Measurements from ENCODE around the gene RDH12. TPM values are rescaled to one million over a fixed set of nuclear protein-coding genes. Genes with fewer than 3 reads are reported as not detected.

The RDH12 gene
- total and polyA plus RNA-seq, 9 of the 15 experiments (the other 6 are each of a cell fraction or from before 2014, with no cell fraction given) = 0.03 to 0.29 (median 0.07) TPM; not detected in 2

DNA sequence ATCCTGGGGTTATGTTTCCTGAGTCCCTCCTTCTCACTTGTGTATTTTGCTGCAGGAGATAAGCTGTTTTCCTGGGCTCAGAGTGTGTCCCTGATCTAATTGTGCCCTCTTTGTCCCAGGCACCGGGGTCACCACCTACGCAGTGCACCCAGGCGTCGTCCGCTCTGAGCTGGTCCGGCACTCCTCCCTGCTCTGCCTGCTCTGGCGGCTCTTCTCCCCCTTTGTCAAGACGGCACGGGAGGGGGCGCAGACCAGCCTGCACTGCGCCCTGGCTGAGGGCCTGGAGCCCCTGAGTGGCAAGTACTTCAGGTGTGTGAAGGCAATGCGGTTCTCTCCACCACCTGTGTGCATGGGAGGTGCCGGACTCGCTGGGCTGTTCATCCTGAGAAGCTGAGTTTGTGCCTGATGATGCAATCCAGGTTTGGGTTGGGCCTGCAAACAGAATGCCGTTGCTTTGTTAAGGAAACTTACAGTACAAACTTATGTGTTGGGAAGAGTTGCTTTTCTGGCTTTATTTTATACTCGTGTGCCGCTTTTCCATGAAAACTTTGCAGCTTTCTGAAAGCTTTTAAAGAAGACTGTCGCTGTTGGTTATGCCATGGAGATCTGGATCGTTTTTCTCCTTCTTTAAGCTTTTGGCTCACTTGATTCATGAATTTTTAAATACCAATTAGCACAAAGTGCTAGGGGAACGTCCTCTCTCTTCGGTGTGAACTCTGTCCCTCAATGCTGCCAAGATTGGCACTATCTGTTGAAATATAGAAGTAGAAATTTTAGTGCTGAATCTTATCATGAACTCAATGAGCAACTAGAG lies 27.6 kb downstream of the RDH12 start (continued):
- TF ChIP-seq, protein P1, sequence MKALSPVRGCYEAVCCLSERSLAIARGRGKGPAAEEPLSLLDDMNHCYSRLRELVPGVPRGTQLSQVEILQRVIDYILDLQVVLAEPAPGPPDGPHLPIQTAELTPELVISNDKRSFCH (CRISPR knock-in tag; IDR thresholded peaks at IDR 0.05) = no peak
- TF ChIP-seq, protein P1 (tag; IDR thresholded peaks at IDR 0.05) = no peak
- no peak for TF ChIP-seq ZNF347 (CRISPR knock-in tag; IDR thresholded peaks at IDR 0.05; ENCODE audit: low read depth)
- TF ChIP-seq, protein P2, sequence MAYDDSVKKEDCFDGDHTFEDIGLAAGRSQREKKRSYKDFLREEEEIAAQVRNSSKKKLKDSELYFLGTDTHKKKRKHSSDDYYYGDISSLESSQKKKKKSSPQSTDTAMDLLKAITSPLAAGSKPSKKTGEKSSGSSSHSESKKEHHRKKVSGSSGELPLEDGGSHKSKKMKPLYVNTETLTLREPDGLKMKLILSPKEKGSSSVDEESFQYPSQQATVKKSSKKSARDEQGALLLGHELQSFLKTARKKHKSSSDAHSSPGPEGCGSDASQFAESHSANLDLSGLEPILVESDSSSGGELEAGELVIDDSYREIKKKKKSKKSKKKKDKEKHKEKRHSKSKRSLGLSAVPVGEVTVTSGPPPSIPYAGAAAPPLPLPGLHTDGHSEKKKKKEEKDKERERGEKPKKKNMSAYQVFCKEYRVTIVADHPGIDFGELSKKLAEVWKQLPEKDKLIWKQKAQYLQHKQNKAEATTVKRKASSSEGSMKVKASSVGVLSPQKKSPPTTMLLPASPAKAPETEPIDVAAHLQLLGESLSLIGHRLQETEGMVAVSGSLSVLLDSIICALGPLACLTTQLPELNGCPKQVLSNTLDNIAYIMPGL (CRISPR knock-in tag; IDR thresholded peaks at IDR 0.05) = no peak
- TF ChIP-seq SIX5 (IDR thresholded peaks at IDR 0.05; ENCODE audit: borderline replicate concordance in 1 of 2, insufficient read depth in 1 of 2, low read depth in 1 of 2, low read length in 2 of 2) = no peak
- TF ChIP-seq, protein P3, sequence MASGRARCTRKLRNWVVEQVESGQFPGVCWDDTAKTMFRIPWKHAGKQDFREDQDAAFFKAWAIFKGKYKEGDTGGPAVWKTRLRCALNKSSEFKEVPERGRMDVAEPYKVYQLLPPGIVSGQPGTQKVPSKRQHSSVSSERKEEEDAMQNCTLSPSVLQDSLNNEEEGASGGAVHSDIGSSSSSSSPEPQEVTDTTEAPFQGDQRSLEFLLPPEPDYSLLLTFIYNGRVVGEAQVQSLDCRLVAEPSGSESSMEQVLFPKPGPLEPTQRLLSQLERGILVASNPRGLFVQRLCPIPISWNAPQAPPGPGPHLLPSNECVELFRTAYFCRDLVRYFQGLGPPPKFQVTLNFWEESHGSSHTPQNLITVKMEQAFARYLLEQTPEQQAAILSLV (tag; IDR thresholded peaks at IDR 0.05) = peak; percentile 68
- TF ChIP-seq, protein P4, sequence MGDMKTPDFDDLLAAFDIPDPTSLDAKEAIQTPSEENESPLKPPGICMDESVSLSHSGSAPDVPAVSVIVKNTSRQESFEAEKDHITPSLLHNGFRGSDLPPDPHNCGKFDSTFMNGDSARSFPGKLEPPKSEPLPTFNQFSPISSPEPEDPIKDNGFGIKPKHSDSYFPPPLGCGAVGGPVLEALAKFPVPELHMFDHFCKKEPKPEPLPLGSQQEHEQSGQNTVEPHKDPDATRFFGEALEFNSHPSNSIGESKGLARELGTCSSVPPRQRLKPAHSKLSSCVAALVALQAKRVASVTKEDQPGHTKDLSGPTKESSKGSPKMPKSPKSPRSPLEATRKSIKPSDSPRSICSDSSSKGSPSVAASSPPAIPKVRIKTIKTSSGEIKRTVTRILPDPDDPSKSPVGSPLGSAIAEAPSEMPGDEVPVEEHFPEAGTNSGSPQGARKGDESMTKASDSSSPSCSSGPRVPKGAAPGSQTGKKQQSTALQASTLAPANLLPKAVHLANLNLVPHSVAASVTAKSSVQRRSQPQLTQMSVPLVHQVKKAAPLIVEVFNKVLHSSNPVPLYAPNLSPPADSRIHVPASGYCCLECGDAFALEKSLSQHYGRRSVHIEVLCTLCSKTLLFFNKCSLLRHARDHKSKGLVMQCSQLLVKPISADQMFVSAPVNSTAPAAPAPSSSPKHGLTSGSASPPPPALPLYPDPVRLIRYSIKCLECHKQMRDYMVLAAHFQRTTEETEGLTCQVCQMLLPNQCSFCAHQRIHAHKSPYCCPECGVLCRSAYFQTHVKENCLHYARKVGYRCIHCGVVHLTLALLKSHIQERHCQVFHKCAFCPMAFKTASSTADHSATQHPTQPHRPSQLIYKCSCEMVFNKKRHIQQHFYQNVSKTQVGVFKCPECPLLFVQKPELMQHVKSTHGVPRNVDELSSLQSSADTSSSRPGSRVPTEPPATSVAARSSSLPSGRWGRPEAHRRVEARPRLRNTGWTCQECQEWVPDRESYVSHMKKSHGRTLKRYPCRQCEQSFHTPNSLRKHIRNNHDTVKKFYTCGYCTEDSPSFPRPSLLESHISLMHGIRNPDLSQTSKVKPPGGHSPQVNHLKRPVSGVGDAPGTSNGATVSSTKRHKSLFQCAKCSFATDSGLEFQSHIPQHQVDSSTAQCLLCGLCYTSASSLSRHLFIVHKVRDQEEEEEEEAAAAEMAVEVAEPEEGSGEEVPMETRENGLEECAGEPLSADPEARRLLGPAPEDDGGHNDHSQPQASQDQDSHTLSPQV (IDR thresholded peaks at IDR 0.05) = no peak
- no peak for TF ChIP-seq CHCHD3 (CRISPR knock-in tag; IDR thresholded peaks at IDR 0.05)
- TF ChIP-seq PTRF (tag; IDR thresholded peaks at IDR 0.05) = no peak
- TF ChIP-seq RHOXF2B (CRISPR knock-in tag; conservative IDR thresholded peaks at IDR 0.05) = no peak
- no peak for TF ChIP-seq ZNF79 (CRISPR knock-in tag; IDR thresholded peaks at IDR 0.05; ENCODE audit: low read depth)
- no peak for TF ChIP-seq ZNF507 (tag; conservative IDR thresholded peaks at IDR 0.05)
- TF ChIP-seq ZFPM2 (CRISPR knock-in tag; IDR thresholded peaks at IDR 0.05) = no peak
- TF ChIP-seq PPARD (CRISPR knock-in tag; IDR thresholded peaks at IDR 0.05) = no peak
- TF ChIP-seq NFRKB (IDR thresholded peaks at IDR 0.05; ENCODE audit: low read depth) = no peak
- TF ChIP-seq, protein P5, sequence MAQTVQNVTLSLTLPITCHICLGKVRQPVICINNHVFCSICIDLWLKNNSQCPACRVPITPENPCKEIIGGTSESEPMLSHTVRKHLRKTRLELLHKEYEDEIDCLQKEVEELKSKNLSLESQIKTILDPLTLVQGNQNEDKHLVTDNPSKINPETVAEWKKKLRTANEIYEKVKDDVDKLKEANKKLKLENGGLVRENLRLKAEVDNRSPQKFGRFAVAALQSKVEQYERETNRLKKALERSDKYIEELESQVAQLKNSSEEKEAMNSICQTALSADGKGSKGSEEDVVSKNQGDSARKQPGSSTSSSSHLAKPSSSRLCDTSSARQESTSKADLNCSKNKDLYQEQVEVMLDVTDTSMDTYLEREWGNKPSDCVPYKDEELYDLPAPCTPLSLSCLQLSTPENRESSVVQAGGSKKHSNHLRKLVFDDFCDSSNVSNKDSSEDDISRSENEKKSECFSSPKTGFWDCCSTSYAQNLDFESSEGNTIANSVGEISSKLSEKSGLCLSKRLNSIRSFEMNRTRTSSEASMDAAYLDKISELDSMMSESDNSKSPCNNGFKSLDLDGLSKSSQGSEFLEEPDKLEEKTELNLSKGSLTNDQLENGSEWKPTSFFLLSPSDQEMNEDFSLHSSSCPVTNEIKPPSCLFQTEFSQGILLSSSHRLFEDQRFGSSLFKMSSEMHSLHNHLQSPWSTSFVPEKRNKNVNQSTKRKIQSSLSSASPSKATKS (CRISPR knock-in tag; IDR thresholded peaks at IDR 0.05) = no peak

Data from K562 (cell line).